ENCODE results near the gene BMPR1A.

The BMPR1A gene

DNA sequence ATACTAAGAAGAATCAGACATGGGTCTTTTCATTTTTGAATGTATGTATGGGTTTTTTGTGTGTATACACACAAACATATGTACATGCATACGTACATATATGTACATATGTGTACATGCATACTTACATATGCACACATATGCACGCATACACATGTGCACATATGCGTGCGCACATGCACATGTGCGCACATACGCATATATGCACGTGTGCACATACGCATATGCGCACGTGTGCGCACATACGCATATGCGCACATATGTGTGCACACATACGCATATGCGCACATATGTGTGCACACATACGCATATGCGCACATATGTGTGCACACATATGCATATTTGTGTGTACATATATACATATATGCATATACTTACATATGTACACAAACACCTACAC lies 4.9 kb upstream of the BMPR1A start:
- no peak overlapping the region for H3K4me3 Mint-ChIP-seq
- DNase-seq: no peak
- ATAC-seq: no peak
- H3K27me3 Mint-ChIP-seq: peaks cover 21% of the 10 kb centered on the region
- H3K4me1 Mint-ChIP-seq: peaks cover 21% of the 10 kb centered on the region
- no peaks in the 10 kb centered on the region for H3K9me3 Mint-ChIP-seq
- no peak overlapping the region for H3K27ac Mint-ChIP-seq

DNA sequence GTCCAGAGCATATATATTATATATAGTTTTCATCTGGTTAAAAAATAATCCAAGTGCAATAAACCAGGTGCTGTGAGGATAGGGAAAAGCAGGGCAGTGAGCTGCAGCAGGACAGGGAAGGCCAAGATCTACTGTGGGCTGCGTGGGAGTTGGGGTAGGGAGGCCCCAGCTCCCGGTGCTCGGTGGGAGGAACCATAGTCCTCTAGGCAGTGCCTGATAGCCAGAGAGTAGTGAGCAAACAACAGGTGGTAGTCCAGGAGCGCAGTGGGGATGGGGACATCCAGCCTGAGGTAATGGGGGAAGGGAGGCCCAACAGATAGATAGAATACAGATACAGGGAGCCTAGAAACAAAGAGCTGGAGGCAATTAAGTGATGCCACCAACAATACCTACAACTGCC lies 4.1 kb upstream of the BMPR1A start:
- Mint-ChIP-seq H3K4me1 (peaks cover 22% of the 10 kb centered on the region), H3K9me3 (no peaks in the 10 kb centered on the region), H3K27me3 (peaks cover 25% of the 10 kb centered on the region), H3K4me3 (no peak overlapping the region), H3K27ac (no peak overlapping the region)
- ATAC-seq: no peak
- no peak for DNase-seq

DNA sequence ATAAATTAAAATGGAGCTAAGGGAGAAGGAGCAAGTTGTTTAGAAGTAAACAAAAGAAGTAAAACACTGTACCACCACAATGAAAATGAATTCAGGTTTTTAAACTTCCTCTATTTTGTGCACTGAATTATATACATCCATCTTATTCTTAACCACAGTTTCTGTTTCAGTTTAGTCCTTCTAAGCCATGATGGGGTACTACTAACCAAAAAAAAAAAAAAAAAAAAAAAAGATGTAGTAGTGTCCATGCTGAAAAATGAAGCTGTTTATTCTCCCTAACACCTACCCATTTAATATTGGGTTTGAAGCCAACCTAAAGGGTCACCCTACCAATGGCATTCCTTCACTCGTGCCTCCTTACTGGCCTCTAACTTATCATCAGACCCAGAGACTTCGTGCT lies 3.4 kb upstream of the BMPR1A start:
- Mint-ChIP-seq H3K9me3 (no peaks in the 10 kb centered on the region), H3K4me3 (no peak overlapping the region), H3K27me3 (peaks cover 32% of the 10 kb centered on the region), H3K4me1 (peaks cover 29% of the 10 kb centered on the region), H3K27ac (no peak overlapping the region)
- ATAC-seq (no peak), DNase-seq (no peak)

DNA sequence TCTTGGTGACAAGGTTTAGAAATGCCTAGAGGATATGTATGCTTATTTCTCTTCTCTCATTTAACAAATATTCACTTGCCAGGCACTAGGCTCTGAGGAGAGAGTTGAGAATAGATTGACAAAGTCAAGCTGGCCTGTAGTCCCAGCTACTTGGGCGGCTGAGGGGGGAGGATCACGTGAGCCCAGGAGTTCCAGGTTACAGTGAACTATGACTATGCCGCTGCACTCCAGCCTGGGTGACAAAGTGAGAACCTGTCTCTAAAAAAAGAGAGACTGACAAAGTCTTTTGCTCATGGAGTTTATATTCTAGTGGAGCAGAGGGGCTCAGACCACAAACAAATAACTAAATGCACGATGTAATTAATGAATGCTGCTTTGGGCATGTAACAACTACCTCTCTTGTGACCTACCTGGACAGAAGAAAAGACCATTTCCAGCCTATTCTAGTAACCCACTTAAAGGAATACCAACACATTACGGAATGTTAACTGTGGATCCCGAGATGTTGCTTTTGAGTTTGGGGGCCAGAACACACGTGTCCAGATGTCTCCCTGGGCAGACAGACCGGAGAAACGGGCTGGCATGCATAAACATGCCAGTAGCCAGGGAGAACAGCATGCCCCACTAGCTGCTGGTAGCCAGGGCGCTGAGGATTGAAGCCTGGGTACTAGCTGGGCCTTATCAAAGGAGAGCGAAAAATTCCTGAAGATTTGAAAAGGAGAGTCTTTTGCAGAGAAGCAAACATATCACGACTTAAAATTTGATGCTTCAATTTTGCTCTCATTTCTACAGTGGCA lies 2.6 kb upstream of the BMPR1A start:
- peaks cover 40% of the 10 kb centered on the region for H3K27me3 Mint-ChIP-seq
- no peak overlapping the region for H3K27ac Mint-ChIP-seq
- H3K4me3 Mint-ChIP-seq: no peak overlapping the region
- ATAC-seq (no peak), DNase-seq (no peak)
- H3K4me1 Mint-ChIP-seq: peaks cover 37% of the 10 kb centered on the region
- H3K9me3 Mint-ChIP-seq: no peaks in the 10 kb centered on the region

DNA sequence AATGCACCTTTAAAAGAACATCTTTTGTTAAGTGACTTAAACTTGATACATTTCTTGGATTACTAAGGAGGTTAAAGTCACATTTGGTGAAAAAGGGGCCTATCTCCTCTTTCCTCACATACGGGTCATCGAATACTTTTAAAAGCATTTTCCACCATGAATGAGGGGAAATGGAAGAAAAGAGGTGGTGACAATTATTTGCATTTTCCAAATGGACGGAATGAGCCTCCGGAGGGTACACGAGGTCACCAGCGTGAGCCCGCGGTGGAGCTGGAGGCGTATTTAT lies 1.0 kb upstream of the BMPR1A start:
- ATAC-seq (no peak), DNase-seq (no peak)
- Mint-ChIP-seq H3K9me3 (no peaks in the 10 kb centered on the region), H3K27me3 (peaks cover 53% of the 10 kb centered on the region), H3K4me1 (peaks cover 43% of the 10 kb centered on the region), H3K27ac (peak overlapping the region; percentile 82 to 89), H3K4me3 (peak overlapping the region; percentile 84 to 89)

DNA sequence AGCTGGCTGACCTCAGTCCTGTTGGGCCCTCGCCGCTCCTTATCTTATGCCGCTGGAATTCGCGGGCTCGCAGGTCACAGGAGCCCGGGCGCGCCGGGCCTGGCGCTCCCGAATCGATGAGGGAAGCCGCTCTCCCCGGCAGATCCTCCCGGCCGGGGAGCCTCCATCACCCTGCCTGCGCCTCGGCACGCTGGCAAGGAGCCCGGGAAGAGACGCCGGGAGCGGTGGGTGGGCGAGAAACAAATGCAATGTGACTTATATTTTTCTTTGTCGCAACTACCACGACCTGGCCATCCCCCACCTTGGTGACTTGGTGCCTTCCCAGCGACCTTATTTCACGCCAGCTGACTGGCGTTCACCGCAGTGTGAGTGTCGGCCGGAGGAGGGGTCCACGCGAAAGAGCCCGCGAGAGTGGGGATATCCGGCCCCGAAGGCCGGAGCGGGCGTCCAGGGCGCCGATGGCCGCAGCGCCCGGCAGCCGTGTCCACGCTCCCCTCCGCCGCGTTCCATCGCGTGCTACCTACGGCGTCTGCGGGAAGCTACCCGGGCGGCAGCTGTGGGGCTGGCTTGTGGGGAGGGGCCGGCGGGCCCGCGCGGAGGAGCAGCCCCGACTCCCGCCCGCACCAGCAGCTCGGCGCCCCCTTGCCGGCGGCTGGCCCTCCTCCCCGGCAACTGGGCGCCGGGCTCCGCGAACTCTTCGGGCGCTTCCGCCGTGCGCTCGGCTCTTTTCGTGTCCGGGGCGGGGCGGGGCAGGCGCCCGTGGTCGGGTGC lies 494 bp upstream of the BMPR1A start:
- DNase-seq: peak; percentile 86 to 88
- Mint-ChIP-seq H3K9me3 (no peaks in the 10 kb centered on the region), H3K27ac (peak overlapping the region; percentile 82 to 89), H3K27me3 (peaks cover 58% of the 10 kb centered on the region), H3K4me1 (peaks cover 43% of the 10 kb centered on the region), H3K4me3 (peak overlapping the region; percentile 84 to 89)
- peak; percentile 92 for ATAC-seq

DNA sequence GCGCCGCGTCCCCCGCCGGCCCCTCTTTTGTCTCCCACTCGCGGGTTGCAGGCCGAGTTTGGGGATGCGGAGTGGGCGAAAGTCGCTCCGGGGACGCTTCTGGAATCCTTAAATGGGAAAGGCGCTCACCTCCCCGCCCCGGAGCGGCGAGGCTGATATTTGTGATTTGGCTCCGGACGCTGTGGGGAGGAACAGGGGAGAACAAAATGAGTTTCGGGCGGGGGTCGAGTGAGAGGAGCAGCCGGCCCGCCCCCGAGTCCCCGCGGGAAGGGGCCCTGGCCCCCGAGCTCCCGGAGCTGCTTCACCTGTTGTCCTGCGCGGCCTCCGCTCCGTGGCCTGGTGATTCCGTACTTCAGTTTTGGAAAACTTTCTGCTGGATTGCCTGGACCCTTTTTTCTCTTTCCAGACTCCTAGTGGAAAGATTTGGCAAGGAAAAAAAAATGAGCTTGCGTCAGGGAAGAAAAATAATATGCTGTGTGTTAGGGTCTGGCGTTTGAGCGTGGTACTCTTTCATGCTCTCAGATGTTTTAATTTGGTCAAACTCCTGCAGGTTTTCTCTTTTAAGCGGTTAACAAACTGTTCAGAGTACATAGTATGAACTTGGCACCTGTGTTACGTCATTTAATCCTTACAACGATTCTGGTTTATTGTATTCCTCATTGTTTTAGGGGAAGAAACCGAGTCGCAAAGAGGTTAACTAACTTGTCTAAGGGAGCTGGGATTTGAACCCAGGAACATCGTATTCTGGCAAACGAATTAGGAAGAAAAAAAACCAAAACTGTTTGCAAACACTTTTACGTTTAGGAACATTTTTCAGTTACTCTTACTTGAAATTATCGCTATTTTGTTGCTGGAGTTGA lies 924 bp downstream of the BMPR1A start:
- peak overlapping the region; percentile 79 to 83 for H3K27ac Mint-ChIP-seq
- H3K4me1 Mint-ChIP-seq: peaks cover 40% of the 10 kb centered on the region
- DNase-seq (peak; percentile 20 to 21), ATAC-seq (no peak)
- no peaks in the 10 kb centered on the region for H3K9me3 Mint-ChIP-seq
- peaks cover 68% of the 10 kb centered on the region for H3K27me3 Mint-ChIP-seq
- H3K4me3 Mint-ChIP-seq: peak overlapping the region; percentile 84 to 89

DNA sequence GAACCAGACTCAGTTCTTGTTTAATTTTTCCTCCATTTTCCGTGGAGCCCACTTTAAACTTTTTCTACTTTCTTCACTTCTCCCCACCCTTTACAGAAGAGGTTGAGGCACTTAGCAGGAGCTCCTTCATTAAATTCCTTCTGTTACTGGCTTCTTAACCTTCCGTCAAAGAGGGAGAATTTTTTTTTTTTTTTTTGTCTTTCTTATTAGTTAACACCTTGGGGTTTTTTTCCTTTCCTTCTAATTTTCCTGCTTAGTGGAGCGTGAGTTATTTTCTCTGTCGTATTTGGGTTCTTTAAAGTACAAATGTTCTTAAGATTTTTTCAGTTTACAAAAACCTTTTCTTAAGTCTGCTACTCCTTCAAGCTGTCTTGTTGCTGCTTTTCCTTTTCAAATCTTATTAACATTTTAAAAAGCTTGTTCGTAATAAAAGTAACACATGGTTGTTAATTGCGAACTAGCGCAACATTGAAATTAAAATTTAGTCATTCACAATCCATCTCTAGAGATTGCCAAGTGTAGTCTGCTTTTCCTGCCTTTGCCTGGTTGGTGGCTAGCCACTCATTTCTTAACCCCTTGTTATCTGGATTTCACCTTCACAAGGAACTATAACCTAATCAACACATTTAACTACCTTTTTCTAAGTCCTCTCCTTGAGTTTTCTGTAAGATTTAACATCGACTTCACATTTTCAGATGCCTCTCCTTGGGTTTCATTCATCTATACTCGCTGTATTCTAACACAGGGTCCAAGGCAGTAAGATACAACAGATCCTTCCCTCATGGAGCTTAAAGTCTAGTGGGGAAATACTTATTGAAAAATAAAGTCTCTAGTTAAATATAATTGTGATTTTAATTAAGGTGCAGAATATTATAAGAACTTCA lies 2.0 kb downstream of the BMPR1A start:
- no peak overlapping the region for H3K27ac Mint-ChIP-seq
- H3K27me3 Mint-ChIP-seq: peaks cover 68% of the 10 kb centered on the region
- H3K4me3 Mint-ChIP-seq: peak overlapping the region; percentile 24 to 89

DNA sequence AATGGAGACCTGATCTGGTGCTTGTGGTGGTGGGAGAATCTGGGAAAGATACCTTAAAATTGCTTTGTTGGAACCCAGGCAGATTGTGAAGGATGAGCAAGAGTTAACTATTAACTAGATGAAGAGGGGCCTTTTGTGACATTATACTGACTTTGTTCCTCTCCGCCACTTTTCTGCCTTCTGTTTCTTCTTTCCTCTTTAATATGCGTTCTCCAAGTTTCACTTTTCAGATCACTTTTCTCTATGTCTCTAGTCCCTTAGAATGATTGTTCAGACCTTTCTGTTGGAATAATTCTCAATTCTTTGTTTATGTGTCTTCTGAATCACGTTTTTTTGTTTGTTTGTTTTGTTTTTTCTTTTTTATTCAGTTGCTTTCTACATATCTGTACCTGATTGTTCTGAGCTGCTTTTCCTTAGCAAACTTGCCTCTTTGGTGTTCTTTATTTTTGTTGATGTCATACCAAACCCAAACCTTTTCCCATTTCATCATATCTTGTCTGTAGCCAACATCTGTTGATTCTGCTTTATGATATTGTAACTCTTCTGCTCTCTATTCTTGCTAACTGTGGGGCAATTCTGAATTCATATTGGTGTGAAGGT lies 2.8 kb downstream of the BMPR1A start:
- peak overlapping the region in 1 of 2 donors; percentile 89 for H3K4me3 Mint-ChIP-seq
- H3K4me1 Mint-ChIP-seq: peaks cover 34% of the 10 kb centered on the region
- DNase-seq: no peak
- no peak for ATAC-seq
- H3K27ac Mint-ChIP-seq: no peak overlapping the region
- H3K9me3 Mint-ChIP-seq: no peaks in the 10 kb centered on the region
- peaks cover 63% of the 10 kb centered on the region for H3K27me3 Mint-ChIP-seq

More for the DNA sequence above, 2.0 kb downstream of the BMPR1A start:
- Mint-ChIP-seq H3K4me1 (peaks cover 34% of the 10 kb centered on the region), H3K9me3 (no peaks in the 10 kb centered on the region)
- ATAC-seq (no peak), DNase-seq (no peak)

DNA sequence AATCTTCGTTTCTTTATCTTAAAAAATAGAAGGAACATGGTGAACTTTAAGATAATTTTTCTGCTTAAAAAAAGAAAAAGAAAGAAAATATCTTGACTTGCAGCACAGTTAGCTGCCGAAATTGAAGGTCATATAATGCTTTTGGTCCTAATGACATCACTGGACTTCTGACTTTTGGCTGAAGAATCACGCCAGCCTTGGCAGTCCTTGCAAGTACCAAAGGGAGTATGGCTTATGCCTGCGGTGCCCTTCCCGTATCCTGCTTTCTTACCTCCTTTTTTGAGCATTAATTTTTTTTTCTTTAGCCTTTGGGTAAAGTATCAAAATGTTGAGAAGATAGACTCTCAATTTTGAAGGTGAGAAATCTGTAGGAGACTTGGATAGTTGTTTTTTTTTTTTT lies 7.0 kb downstream of the BMPR1A start:
- H3K27ac Mint-ChIP-seq: no peak overlapping the region
- DNase-seq: no peak
- peaks cover 11% of the 10 kb centered on the region for H3K4me1 Mint-ChIP-seq
- ATAC-seq: no peak
- peaks cover 32% of the 10 kb centered on the region for H3K27me3 Mint-ChIP-seq
- no peaks in the 10 kb centered on the region for H3K9me3 Mint-ChIP-seq
- H3K4me3 Mint-ChIP-seq: no peak overlapping the region

DNA sequence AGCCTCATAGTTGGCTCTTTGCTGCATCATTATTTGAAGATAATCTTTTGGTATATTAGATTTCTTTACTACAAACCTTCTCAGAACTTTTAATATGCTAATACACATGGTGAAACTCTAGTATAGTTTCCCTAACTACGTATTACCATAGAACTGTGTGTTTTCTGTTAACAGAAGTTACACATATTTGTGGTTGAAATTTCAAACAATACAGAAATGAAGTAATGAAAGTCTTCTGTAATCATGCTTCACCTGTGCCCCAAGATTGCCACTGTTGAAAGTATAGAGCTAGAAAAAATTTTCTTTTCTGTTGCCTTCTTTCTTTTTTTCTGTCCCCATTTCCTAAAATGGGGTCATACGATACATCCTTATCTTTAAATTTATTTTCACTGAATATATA lies 9.1 kb downstream of the BMPR1A start:
- H3K27ac Mint-ChIP-seq: no peak overlapping the region
- no peaks in the 10 kb centered on the region for H3K4me1 Mint-ChIP-seq
- H3K9me3 Mint-ChIP-seq: no peaks in the 10 kb centered on the region
- peaks cover 24% of the 10 kb centered on the region for H3K27me3 Mint-ChIP-seq
- ATAC-seq: no peak
- H3K4me3 Mint-ChIP-seq: no peak overlapping the region
- DNase-seq: no peak

DNA sequence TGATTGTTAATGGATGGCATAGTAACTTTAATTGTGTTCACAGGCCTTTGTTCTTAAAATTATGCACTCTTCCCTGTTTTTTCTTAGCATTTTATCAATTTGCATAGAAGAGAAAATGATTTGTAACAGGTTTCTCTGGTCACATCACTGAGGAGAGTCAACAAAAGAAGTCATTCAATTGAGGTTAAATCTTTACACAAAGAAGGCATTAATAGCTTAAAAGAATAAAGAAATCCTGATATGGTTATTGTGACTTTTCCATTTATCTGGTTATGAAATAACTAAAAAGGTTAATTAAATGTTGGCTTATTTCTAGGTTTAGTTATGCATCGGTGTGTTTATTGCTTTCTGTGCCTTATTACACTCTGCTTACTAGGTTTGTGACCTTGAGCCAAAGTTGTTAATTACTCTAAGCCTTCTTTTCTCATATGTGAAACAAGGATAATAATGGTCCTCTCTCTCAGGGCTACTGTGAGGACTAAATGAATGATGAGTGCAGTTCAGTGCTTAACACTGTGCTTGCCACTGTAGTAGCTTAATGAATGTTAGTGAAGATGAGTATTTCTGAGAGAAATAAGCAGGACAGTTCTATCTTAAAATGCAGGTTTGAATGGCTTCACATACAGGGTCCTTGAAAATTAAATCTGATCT lies 12.1 kb downstream of the BMPR1A start:
- Mint-ChIP-seq H3K27ac (no peak overlapping the region), H3K9me3 (no peaks in the 10 kb centered on the region), H3K4me1 (no peaks in the 10 kb centered on the region), H3K27me3 (peaks cover 10% of the 10 kb centered on the region), H3K4me3 (no peak overlapping the region)
- ATAC-seq (no peak), DNase-seq (no peak)

DNA sequence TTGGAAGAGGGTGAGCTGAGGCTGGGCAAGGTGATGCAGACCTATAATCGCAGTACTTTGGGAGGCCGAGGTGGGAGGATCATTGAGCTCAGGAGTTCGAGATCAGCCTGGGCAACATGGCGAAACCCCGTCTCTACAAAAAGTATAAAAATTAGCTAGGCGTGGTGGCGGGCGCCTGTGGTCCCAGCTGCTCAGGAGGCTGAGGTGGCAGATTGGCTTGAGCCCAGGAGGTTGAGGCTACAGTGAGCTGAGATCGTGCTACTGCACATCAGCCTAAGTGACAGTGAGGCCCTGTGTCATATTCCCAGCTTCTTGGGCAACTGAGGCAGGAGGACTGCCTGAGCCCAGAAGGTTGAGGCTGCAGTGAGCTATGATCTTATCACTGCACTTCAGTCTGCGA lies 13.6 kb downstream of the BMPR1A start:
- Mint-ChIP-seq H3K27me3 (peaks cover 10% of the 10 kb centered on the region), H3K27ac (no peak overlapping the region), H3K9me3 (no peaks in the 10 kb centered on the region), H3K4me3 (no peak overlapping the region), H3K4me1 (no peaks in the 10 kb centered on the region)
- DNase-seq: no peak
- ATAC-seq: no peak

DNA sequence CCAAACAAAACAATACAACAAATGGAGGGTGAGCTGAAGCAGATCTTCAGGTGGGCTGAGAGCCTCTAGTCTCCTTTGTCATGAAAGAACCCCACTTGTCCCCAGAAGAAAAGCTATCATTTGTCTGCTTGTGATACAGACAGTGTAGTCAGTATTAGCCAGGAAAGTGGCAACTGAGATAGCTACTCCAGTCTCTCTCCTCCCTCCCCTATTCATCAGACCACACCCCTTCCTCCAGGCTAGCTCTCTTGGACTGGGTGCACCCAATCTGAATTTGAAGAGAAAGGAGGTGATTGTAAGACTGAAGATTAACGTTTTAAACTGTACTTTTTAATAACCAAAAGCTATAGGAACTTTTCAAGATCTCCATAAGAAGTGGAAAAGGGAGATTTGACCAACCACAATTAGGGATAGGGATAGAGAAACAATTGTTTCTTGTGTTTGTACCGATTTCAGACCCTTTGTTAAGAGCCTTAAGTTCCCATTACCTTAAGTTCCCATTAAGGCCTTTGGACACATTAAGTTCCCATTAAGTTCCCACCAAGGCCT lies 14.1 kb downstream of the BMPR1A start:
- no peaks in the 10 kb centered on the region for H3K9me3 Mint-ChIP-seq
- H3K4me3 Mint-ChIP-seq: no peak overlapping the region
- H3K4me1 Mint-ChIP-seq: no peaks in the 10 kb centered on the region
- H3K27me3 Mint-ChIP-seq: peaks cover 10% of the 10 kb centered on the region
- no peak for DNase-seq
- H3K27ac Mint-ChIP-seq: no peak overlapping the region
- peak; percentile 50 for ATAC-seq
